HepG2 (cell line): ENCODE results near the gene WDR18. TPM values are rescaled to one million over a fixed set of nuclear protein-coding genes. Genes with fewer than 3 reads are reported as not detected.
A peak's percentile ranks its signal among the peaks of the same experiment; 100 is the strongest.

Experiments used
- BORCS8-MEF2B ChIP-seq: sonication (generic); formaldehyde crosslinking; IDR thresholded peaks from 2 replicates; pipeline ENCODE4 v1.8.0; 2022; ENCODE audit warnings: mild to moderate bottlenecking, missing genetic modification reagents
- BRCA1 ChIP-seq: sonication (generic); formaldehyde crosslinking; IDR thresholded peaks from 2 replicates; pipeline ENCODE4 v1.4.0; 2020; ENCODE audit warnings: missing genetic modification reagents
- ELF1 ChIP-seq: sonication (generic); formaldehyde crosslinking; IDR thresholded peaks from 2 replicates; pipeline ENCODE4 v1.4.0; 2020; ENCODE audit warnings: missing genetic modification reagents
- EP300 ChIP-seq, 3 experiments: sonication (generic) in 1 of 3; formaldehyde crosslinking in 1 of 3; IDR thresholded peaks; 2 replicates each; pipeline versions ENCODE4 v1.5.1 to v1.6.1; 2011 to 2020; ENCODE audit warnings: low read depth in 2 of 3, low read length in 2 of 3, borderline replicate concordance in 1 of 3, improper control_type of control experiment in 1 of 3, mild to moderate bottlenecking in 1 of 3, missing genetic modification reagents in 1 of 3, moderate library complexity in 1 of 3
- FOXA3 ChIP-seq: IDR thresholded peaks from 2 replicates; pipeline ENCODE4 v1.6.1; 2016; ENCODE audit warnings: missing genetic modification reagents, missing compliant biosample characterization
- FOXK1 ChIP-seq: sonication (generic); formaldehyde crosslinking; IDR thresholded peaks from 2 replicates; pipeline ENCODE4 v1.4.0; 2020; ENCODE audit warnings: low read depth, missing genetic modification reagents, borderline replicate concordance
- FOXO4 ChIP-seq: sonication (generic); formaldehyde crosslinking; conservative IDR thresholded peaks from 2 replicates; pipeline ENCODE4 v1.8.1; 2023; ENCODE audit warnings: missing genetic modification reagents
- GRHL1 ChIP-seq: sonication (generic); formaldehyde crosslinking; conservative IDR thresholded peaks from 2 replicates; pipeline ENCODE4 v1.8.0; 2022; ENCODE audit warnings: missing genetic modification reagents
- HMGA1 ChIP-seq: sonication (generic); formaldehyde crosslinking; conservative IDR thresholded peaks from 2 replicates; pipeline ENCODE4 v1.4.0; 2020; ENCODE audit warnings: missing genetic modification reagents
- RELA ChIP-seq: sonication (generic); formaldehyde crosslinking; IDR thresholded peaks from 2 replicates; pipeline ENCODE4 v1.4.0; 2020; ENCODE audit warnings: missing genetic modification reagents
- SKI ChIP-seq: fragments of 450-650 bp; IDR thresholded peaks from one replicate; pipeline ENCODE4 v1.6.1; 2018; ENCODE audit warnings: mild to moderate bottlenecking; ENCODE audit not compliant: partially characterized antibody
- SRSF1 ChIP-seq: fragments of 200-400 bp; formaldehyde crosslinking; optimal IDR thresholded peaks from 2 replicates; pipeline ENCODE3; 2017; ENCODE audit warnings: mild to moderate bottlenecking, low read depth, low read length, moderate library complexity
- TFAP4 ChIP-seq: sonication (generic); IDR thresholded peaks from 2 replicates; pipeline ENCODE4 v1.6.1; 2016; ENCODE audit warnings: low read depth, borderline replicate concordance
- TOE1 ChIP-seq: sonication (generic); formaldehyde crosslinking; IDR thresholded peaks from 2 replicates; pipeline ENCODE4 v1.4.0; 2020; ENCODE audit warnings: mild to moderate bottlenecking, missing genetic modification reagents
- ZFP36L2 ChIP-seq: sonication (generic); formaldehyde crosslinking; IDR thresholded peaks from 2 replicates; pipeline ENCODE4 v1.4.0; 2020; ENCODE audit warnings: missing genetic modification reagents
- ZFX ChIP-seq: sonication (generic); formaldehyde crosslinking; IDR thresholded peaks from 2 replicates; pipeline ENCODE4 v1.4.0; 2020; ENCODE audit warnings: mild to moderate bottlenecking, low read depth, missing genetic modification reagents, moderate library complexity
- ZNF180 ChIP-seq: sonication (generic); formaldehyde crosslinking; IDR thresholded peaks from 2 replicates; pipeline ENCODE4 v1.4.0; 2020; ENCODE audit warnings: low read depth, missing genetic modification reagents, borderline replicate concordance
- ZNF501 ChIP-seq: sonication (generic); formaldehyde crosslinking; IDR thresholded peaks from 2 replicates; pipeline ENCODE4 v1.5.1; 2020; ENCODE audit warnings: mild to moderate bottlenecking, moderate library complexity, missing genetic modification reagents
- ZNF546 ChIP-seq: sonication (generic); formaldehyde crosslinking; conservative IDR thresholded peaks from 2 replicates; pipeline ENCODE4 v1.8.1; 2023; ENCODE audit warnings: mild to moderate bottlenecking, missing genetic modification reagents
- ZNF570 ChIP-seq: sonication (generic); formaldehyde crosslinking; IDR thresholded peaks from 2 replicates; pipeline ENCODE4 v1.4.0; 2020; ENCODE audit warnings: mild to moderate bottlenecking, missing genetic modification reagents, borderline replicate concordance
- ZNF720 ChIP-seq: sonication (generic); formaldehyde crosslinking; IDR thresholded peaks from 2 replicates; pipeline ENCODE4 v1.4.0; 2020; ENCODE audit warnings: missing genetic modification reagents
- ZNF766 ChIP-seq: sonication (generic); formaldehyde crosslinking; IDR thresholded peaks from 2 replicates; pipeline ENCODE4 v1.5.0; 2020; ENCODE audit warnings: missing genetic modification reagents, borderline replicate concordance
- ZNF841 ChIP-seq: sonication (generic); formaldehyde crosslinking; IDR thresholded peaks from 2 replicates; pipeline ENCODE4 v1.8.1; 2023; ENCODE audit warnings: missing genetic modification reagents, borderline replicate concordance
- ZNF879 ChIP-seq: sonication (generic); formaldehyde crosslinking; IDR thresholded peaks from 2 replicates; pipeline ENCODE4 v1.8.1; 2023; ENCODE audit warnings: missing genetic modification reagents
- ZNF891 ChIP-seq: sonication (generic); formaldehyde crosslinking; IDR thresholded peaks from 2 replicates; pipeline ENCODE4 v1.5.0; 2020; ENCODE audit warnings: mild to moderate bottlenecking, missing genetic modification reagents
- ZSCAN20 ChIP-seq: sonication (generic); formaldehyde crosslinking; IDR thresholded peaks from 2 replicates; pipeline ENCODE4 v1.4.0; 2020; ENCODE audit warnings: missing genetic modification reagents, mild to moderate bottlenecking, borderline replicate concordance
- polyA plus RNA-seq, 8 experiments: library from polyadenylated mRNA; depleted of rRNA in 3 of 8; stranded (reverse) in 7 of 8; unstranded in 1 of 8; fragments of >200 nt; fragmentation: Illumina TruSeq in 4 of 8; extraction: Trizol in 4 of 8; gene quantifications; 2 replicates each; pipeline versions ENCODE4 v1.2.1 to v1.2.3, GENCODE V29; 2011 to 2016; ENCODE audit warnings: low read depth in 4 of 8, missing spikeins in 1 of 8, mixed read lengths in 1 of 8; ENCODE audit not compliant: insufficient read depth in 1 of 8
- total RNA-seq, 5 experiments: library from RNA; depleted of rRNA; stranded (reverse); fragments of >200 nt; fragmentation: Illumina TruSeq; extraction: Trizol; gene quantifications; 2 replicates each; pipeline ENCODE4 v1.2.3, GENCODE V29; 2016; ENCODE audit warnings: low read depth in 1 of 5

The WDR18 gene
- total and polyA plus RNA-seq, 2 of the 13 experiments (the other 11 are each of a cell fraction or from before 2014, with no cell fraction given): 36.4 to 47.6 TPM

GRCh38 chr19:952680-953444, 31.3 kb upstream of the WDR18 start (continued):
- TF ChIP-seq ELF1 (CRISPR knock-in tag): peak; percentile 62
- peak; percentile 89 for TF ChIP-seq FOXA3 (CRISPR knock-in tag)
- TF ChIP-seq ZFP36L2 (CRISPR knock-in tag): no peak
- no peak for TF ChIP-seq BORCS8-MEF2B (CRISPR knock-in tag)
- TF ChIP-seq ZNF879 (CRISPR knock-in tag): 0 out of 2 replicates have a peak, but pooled peaks have one; percentile 35
- no peak for TF ChIP-seq ZSCAN20 (CRISPR knock-in tag)
- no peak for TF ChIP-seq HMGA1 (CRISPR knock-in tag)
- peak; percentile 93 for TF ChIP-seq SKI
- peak; percentile 99 for TF ChIP-seq SRSF1
- TF ChIP-seq GRHL1 (CRISPR knock-in tag): no peak
- peak; percentile 96 for TF ChIP-seq TFAP4
- 0 out of 2 replicates have a peak, but pooled peaks have one; percentile 21 for TF ChIP-seq TOE1
- peak; percentile 95; the same call in 1 of the 2 replicates for TF ChIP-seq FOXK1
- no peak for TF ChIP-seq ZNF570 (CRISPR knock-in tag)
- peak; percentile 98 to 99 for TF ChIP-seq EP300 (IDR thresholded peaks at IDR 0.05; ENCODE audit: low read depth in 2 of 2, low read length in 2 of 2)
- TF ChIP-seq EP300 (CRISPR knock-in tag; IDR thresholded peaks at IDR 0.05; ENCODE audit: borderline replicate concordance): peak; percentile 99
- TF ChIP-seq ZNF841 (CRISPR knock-in tag): no peak
- TF ChIP-seq ZFX (CRISPR knock-in tag): peak; percentile 80
- no peak; the same call in 1 of the 2 replicates for TF ChIP-seq ZNF546
- no peak for TF ChIP-seq BRCA1
- 0 out of 2 replicates have a peak, but pooled peaks have one; percentile 84 for TF ChIP-seq ZNF766
- TF ChIP-seq ZNF180 (CRISPR knock-in tag): no peak
- TF ChIP-seq ZNF891 (CRISPR knock-in tag): no peak
- peak; percentile 48; the same call in 1 of the 2 replicates for TF ChIP-seq RELA (CRISPR knock-in tag)
- TF ChIP-seq ZNF720 (CRISPR knock-in tag): no peak
- TF ChIP-seq ZNF501 (CRISPR knock-in tag): 0 out of 2 replicates have a peak, but pooled peaks have one; percentile 12
- TF ChIP-seq FOXO4 (CRISPR knock-in tag): no peak
